Measurements from ENCODE around the gene RSBN1L. TPM values are rescaled to one million over a fixed set of nuclear protein-coding genes. Genes with fewer than 3 reads are reported as not detected.

The RSBN1L gene
- total RNA-seq, 1 experiment from 2014 or later, result 15.5 TPM

DNA sequence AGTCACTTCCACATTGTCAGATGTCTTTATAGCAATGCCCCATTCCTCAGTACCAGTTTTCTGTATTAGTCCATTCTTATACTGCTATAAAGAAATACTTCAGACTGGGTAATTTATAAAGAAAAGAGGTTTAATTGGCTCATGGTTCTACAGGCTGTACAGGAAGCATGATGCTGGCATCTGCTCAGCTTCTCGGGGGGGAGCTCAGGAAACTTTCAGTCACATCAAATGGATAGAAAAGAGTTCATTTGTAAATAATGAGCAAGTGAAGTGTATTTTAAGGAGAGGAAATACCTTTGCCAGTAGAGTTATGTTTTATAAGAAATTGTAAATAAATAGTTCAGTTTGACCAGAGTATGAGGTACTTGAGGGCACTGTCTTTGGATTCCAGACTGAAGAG is 51.5 kb downstream of the RSBN1L start:
- no peak overlapping the region for H3K4me2 ChIP-seq (ENCODE audit: low read length)
- DNase-seq (ENCODE audit: low read depth, low spot score) (no peak), ATAC-seq (no peak)
- BruUV-seq (replicated peaks), result no TSS peak
- H3K79me2 ChIP-seq (ENCODE audit: insufficient read depth, low read length), result peaks cover 19% of the 10 kb centered on the region
- no peak overlapping the region for H3K27ac ChIP-seq (ENCODE audit: low read depth, low read length)
- no peaks in the 10 kb centered on the region for H3K4me1 ChIP-seq (ENCODE audit: control insufficient read depth in 1 of 2, insufficient read depth in 2 of 2, low read length in 2 of 2)
- no peaks in the 10 kb centered on the region for H3K27me3 ChIP-seq (ENCODE audit: insufficient read depth, low read length)
- intact Hi-C loops (cut with micrococcal nuclease), result no loop called here
- RAD21 ChIA-PET (ENCODE audit: low non-redundant PET in 1 of 2, low total read pairs in 2 of 2, uncharacterized antibody in 2 of 2, unreplicated experiment in 2 of 2), result no interaction called here
- no peaks in the 10 kb centered on the region for H3K9me3 ChIP-seq (ENCODE audit: control insufficient read depth in 1 of 2, insufficient read depth in 1 of 2, low read depth in 1 of 2, low read length in 2 of 2)
- H3K9me2 ChIP-seq (ENCODE audit: insufficient read depth), result no peaks in the 10 kb centered on the region
- no peak overlapping the region for H3K4me3 ChIP-seq (replicated peaks in 1 of 2; ENCODE audit: low read depth in 1 of 2, low read length in 2 of 2)
- H3K36me3 ChIP-seq (ENCODE audit: control insufficient read depth in 1 of 2, insufficient read depth in 2 of 2, low read length in 2 of 2), result no peaks in the 10 kb centered on the region
- H3K9ac ChIP-seq (ENCODE audit: low read length), result no peak overlapping the region
- H2AFZ ChIP-seq (ENCODE audit: low read depth, low read length, poor library complexity, severe bottlenecking), result no peak overlapping the region
- TF ChIP-seq ELF1 (IDR thresholded peaks at IDR 0.05; ENCODE audit: borderline replicate concordance, low read depth), result no peak
- no peak for TF ChIP-seq EGR1 (IDR thresholded peaks at IDR 0.05; ENCODE audit: low read depth)
- TF ChIP-seq SP1 (IDR thresholded peaks at IDR 0.05; ENCODE audit: low read depth), result no peak
- no peak for TF ChIP-seq ZFX (IDR thresholded peaks at IDR 0.05)
- no peak for TF ChIP-seq FOSL1 (IDR thresholded peaks at IDR 0.05; ENCODE audit: low read depth)
- TF ChIP-seq SRF (IDR thresholded peaks at IDR 0.05; ENCODE audit: low read depth), result no peak
- no peak for TF ChIP-seq POLR2A (IDR thresholded peaks at IDR 0.05; ENCODE audit: borderline replicate concordance, extremely low read depth, insufficient read depth, insufficient read length)
- no peak for TF ChIP-seq CEBPB (IDR thresholded peaks at IDR 0.05; ENCODE audit: low read depth)
- TF ChIP-seq, protein P1, sequence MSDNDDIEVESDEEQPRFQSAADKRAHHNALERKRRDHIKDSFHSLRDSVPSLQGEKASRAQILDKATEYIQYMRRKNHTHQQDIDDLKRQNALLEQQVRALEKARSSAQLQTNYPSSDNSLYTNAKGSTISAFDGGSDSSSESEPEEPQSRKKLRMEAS (IDR thresholded peaks at IDR 0.05), result no peak
- no peak for TF ChIP-seq SIN3A (IDR thresholded peaks at IDR 0.05; ENCODE audit: low read depth)
- TF ChIP-seq RAD21 (IDR thresholded peaks at IDR 0.05; ENCODE audit: low read depth), result no peak
- TF ChIP-seq TCF7L2 (IDR thresholded peaks at IDR 0.05; ENCODE audit: borderline replicate concordance, extremely low read depth, insufficient read depth, insufficient read length), result no peak
- TF ChIP-seq JUND (IDR thresholded peaks at IDR 0.05), result no peak
- TF ChIP-seq POLR2AphosphoS5 (IDR thresholded peaks at IDR 0.05; ENCODE audit: low read depth, low read length), result no peak
- TF ChIP-seq, protein P2, sequence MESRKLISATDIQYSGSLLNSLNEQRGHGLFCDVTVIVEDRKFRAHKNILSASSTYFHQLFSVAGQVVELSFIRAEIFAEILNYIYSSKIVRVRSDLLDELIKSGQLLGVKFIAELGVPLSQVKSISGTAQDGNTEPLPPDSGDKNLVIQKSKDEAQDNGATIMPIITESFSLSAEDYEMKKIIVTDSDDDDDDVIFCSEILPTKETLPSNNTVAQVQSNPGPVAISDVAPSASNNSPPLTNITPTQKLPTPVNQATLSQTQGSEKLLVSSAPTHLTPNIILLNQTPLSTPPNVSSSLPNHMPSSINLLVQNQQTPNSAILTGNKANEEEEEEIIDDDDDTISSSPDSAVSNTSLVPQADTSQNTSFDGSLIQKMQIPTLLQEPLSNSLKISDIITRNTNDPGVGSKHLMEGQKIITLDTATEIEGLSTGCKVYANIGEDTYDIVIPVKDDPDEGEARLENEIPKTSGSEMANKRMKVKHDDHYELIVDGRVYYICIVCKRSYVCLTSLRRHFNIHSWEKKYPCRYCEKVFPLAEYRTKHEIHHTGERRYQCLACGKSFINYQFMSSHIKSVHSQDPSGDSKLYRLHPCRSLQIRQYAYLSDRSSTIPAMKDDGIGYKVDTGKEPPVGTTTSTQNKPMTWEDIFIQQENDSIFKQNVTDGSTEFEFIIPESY (IDR thresholded peaks at IDR 0.05; ENCODE audit: extremely low read depth, insufficient replicate concordance, low read length), result no peak
- TF ChIP-seq, protein P3, sequence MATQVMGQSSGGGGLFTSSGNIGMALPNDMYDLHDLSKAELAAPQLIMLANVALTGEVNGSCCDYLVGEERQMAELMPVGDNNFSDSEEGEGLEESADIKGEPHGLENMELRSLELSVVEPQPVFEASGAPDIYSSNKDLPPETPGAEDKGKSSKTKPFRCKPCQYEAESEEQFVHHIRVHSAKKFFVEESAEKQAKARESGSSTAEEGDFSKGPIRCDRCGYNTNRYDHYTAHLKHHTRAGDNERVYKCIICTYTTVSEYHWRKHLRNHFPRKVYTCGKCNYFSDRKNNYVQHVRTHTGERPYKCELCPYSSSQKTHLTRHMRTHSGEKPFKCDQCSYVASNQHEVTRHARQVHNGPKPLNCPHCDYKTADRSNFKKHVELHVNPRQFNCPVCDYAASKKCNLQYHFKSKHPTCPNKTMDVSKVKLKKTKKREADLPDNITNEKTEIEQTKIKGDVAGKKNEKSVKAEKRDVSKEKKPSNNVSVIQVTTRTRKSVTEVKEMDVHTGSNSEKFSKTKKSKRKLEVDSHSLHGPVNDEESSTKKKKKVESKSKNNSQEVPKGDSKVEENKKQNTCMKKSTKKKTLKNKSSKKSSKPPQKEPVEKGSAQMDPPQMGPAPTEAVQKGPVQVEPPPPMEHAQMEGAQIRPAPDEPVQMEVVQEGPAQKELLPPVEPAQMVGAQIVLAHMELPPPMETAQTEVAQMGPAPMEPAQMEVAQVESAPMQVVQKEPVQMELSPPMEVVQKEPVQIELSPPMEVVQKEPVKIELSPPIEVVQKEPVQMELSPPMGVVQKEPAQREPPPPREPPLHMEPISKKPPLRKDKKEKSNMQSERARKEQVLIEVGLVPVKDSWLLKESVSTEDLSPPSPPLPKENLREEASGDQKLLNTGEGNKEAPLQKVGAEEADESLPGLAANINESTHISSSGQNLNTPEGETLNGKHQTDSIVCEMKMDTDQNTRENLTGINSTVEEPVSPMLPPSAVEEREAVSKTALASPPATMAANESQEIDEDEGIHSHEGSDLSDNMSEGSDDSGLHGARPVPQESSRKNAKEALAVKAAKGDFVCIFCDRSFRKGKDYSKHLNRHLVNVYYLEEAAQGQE (IDR thresholded peaks at IDR 0.05; ENCODE audit: low read depth), result no peak
- POLR2A ChIA-PET, result no interaction called here
- CTCF ChIA-PET, result no interaction called here
- H4K20me1 ChIP-seq (ENCODE audit: insufficient read depth), result no peaks in the 10 kb centered on the region

All from HCT116 (cell line).